Midbrain (tissue), 1 donor: ENCODE results near the gene KRT20.
"Not testable (repeated sequence)": the region's sequence is repeated elsewhere in the genome, so short reads cannot be mapped to it uniquely, and the experiment has no call there.

ENCODE experiments used
- DNase-seq: peaks from one replicate; lab custom pipeline; 2025; lab: John Stamatoyannopoulos, UW

KRT20 gene

DNA sequence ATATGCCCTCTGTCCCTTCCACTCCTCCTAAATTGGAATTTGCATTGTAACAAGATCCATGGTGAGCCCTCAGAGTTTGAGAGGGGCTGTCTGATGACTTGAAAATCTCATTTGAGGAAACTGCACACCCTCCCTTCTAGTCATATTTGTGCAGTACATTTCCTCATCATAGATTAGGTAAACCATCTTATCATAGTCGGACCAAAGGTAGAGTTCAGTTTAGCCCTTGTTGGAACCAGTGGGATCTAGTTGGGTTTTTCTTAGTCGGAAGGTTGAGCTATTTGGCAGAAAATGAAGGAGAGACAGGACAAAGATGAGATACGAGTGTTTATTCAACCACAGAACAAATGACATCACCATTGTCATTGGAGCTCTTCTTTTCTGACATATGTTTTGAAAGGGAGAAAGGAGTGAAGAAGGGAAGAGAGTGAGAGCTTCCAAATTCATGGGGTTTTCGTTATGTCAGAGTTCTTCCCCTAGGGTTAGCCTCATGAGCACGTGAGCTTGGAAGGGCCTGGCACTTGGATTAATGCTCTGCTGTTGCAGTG is 15.8 kb upstream of the KRT20 start:
- DNase-seq: no peak

DNA sequence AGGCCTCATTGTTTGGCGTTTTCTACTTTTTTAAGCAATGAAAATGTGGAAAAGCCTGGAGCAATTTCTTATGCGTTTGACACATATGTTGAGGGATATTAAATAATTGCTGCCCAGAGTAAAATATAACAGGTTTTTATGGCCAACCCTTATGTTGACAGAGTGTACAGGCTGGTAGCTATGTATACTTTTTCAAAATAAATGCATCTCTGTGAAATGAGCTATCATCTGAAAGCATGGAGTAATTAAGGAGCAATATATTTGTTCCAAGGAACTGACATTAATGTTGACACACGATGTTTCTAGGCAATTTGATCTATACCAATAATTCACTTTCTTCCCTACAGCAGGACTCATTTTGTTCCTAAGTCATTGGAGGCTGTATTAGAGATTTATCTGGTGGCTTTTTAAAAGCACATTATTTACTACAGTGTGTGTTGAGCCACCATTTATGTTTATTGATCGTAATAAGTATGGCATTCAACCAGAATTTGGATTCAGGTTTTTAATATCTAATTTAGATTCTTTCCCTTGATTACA is 11.9 kb upstream of the KRT20 start:
- no peak for DNase-seq

DNA sequence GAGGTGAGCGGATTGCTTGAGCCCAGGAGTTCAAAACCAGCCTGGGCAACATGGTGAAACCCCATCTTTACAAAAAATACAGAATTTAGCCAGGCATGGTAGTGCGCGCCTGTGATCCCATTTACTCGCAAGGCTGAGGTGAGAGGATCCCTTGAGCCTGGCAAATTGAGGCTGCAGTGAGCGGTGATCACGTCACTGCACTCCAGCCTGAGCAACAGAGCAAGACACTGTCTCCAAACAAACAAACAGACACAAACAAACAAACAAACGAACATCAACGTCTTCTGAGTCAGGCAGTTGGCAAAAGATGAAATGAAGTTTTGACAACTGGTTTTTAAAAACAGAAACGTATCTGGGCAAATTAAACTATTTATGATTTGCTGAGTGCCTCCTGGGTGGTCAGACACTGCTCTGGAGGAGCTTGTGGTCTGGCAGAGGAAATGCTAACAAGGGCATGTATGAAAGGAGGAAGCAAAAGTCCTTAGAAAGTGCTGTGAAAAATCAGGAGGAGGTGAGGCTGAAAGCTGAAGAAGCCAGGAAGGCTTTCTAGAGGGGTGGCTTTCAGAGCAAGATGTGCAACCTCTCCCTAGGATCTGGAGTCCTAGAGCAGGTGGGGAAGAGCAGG is 10.2 kb upstream of the KRT20 start:
- DNase-seq: no peak

DNA sequence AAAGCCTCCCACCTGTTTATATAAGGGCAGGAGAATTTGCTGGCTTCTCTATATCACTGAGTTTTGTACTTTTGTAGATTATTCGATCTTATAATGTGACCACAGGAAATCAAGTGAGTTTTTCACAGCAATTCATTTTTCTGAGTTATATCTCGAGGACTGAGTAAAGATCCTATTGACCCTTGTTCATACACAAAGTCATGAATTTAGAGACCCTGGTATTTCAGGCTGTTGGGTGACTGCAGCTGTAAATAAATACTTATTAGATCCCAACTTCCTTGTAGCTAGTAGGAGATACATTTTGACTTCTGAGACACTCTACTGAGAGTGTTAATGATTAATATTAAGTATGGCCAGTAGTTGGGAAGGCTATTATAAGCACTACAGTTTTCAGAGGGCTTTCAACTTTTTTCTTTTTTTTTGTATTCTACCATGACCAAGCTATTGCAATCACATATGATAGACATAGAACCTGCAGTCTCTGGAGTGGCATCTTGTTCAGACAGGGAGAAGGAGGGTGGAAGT is 3.2 kb upstream of the KRT20 start:
- no peak for DNase-seq

DNA sequence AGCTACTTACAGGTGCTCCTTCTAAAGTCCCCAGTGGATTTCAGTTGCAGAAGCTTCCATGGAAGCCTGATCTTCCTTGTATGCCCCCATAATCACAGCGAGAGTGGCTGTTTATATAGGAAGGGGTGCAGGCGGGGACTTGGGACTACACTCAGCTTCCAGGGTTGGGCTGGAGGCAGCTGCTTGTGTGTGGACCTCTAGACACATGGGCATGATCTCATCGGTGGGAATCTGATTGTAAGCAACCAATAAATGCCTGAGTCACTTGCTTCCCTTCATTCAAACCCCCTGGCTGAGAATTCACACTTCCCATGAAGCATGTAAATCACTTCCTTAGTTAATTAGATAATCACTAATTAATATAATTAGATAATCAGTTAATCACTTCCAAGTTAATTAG is 1.0 kb upstream of the KRT20 start:
- no peak for DNase-seq

DNA sequence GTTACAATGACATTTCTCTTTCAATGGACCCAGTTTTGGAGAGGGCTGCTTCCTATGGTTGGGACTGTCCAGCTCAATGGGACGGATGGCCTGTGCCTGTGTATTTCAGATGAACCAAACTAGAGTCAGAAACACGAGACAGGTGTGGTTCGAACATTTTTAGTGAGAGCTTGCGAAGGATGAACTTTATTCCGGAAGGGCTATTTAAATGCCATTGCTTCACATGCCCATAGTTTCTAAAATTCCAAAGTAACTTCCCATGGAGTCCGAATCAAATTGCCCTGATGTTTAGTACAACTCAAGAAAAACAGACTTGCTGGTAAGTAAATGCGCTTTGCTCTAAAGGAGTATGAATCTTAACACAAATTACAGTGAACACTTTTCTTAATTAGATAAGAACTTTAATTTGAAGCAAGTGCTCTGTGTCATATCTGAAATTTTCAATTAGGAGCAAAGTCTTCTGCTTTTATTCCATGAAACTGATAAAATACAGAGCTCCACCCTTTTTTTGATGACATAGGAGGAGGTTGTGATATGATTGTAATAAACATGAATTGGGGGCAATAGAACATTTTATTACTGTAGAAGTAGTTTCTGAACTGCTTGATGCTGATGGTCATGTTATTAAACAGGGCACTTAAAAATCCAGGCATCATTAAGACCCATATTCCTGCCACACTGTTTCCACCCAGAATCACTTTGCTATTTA is 1.3 kb downstream of the KRT20 start:
- DNase-seq: no peak

DNA sequence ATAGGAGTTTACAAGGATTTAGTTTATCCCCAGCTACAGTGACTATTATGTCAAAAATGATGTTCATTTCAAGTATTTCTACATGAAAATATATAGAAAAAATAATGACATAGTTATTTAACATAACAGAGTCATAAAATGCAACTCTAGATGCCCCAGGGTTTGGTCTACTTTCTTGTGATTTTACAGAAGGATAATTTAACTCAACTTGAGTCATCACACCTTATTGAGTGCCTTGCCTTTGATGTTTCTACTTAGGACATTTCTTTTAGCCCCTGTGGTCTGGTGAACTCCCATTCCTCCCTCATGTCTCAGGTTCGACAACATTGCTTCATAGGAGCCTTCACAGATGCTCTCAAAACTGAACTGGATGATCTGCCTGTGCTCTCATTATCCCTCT is 2.0 kb downstream of the KRT20 start:
- DNase-seq: no peak

DNA sequence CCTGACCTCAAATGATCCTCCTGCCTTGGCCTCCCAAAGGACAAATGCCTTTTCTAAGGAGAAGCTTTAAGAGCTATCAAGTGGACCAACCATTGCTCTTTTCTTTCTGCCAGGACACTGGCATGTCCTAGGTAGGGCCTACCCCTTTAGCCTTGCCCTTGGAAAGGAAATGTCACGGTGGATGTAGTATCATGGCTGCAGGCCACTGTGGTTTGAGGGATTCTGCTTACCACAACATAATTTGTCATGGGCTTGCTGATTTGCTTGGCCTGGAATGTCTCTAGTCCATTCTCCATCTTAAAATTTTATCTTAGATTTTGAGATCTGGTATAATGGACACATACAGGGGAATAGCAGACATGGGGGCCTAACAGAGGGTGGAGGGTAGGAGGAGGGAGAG is 6.0 kb downstream of the KRT20 start:
- DNase-seq: no peak

DNA sequence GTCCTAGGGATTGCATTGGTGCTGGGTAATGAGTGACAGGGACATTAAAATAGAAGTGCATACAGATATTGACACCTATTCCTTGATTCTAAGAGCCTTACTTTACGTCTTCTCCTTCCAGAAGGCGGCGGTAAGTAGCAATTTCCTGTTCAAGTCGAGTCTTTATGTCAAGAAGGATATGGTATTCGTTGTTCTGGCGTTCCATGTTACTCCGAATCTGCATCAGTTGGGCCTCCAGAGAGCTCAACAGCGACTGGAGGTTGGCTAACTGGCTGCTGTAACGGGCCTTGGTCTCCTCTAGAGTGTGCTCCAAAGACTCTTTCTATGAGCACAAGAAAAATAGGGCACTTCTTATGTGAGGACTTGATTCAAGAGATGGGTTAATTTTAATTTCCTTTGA is 7.0 kb downstream of the KRT20 start:
- DNase-seq: no peak

DNA sequence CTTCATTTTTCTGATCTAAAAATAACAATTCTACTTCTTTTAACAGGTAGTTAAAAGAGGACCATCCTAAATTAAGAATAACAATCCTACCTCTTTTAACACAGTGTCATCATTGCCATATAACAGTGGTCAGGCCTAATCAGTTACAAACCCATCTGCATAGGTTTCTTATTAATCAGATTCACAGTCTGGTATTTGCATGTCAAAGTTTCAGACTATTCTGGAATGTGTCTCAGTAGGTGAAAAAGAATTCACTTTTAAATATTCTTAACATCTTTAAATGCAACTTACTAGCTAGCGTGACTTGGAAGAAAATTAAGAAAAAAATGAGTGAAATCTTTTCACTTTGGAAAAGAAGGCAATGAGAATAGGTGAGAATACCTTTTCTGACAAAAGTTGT is 11.2 kb downstream of the KRT20 start:
- no peak for DNase-seq

DNA sequence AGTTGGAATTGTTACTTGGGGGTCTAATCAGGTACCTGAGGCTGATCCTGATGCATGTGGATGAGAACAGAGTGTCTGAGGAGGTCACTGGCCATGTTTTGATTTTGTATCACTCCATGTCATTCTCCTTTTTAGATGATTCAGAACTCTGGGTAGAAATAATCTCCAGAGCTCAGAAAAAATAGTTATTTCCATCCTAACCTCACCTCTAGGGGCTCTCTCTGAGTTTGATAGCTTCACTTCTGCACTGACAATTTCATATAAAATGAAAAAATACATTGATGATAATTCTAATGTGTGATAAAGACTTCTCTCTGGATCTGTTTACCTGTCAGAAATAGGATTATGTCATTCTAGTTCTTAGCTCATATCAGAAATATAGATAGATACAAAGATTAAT is 11.8 kb downstream of the KRT20 start:
- no peak for DNase-seq

DNA sequence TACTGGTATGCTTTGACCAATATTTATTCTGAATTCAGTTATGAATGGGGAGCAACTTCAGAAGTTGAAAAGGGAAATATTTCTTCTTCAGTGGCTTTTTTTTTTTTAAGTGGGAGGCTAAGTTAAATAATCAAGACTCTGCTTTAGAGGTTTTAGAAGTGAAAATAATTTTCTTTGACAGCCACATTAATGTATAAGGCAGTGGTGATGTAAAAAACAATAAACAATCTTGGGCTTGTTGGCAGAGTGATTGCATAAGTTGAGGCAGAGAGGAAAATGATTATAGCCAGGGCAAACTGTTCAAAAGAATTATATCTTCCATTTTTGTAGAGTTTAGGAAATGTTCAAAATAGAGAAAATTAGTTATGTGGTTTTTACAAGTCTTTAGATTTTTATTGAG is 12.6 kb downstream of the KRT20 start:
- no peak for DNase-seq

DNA sequence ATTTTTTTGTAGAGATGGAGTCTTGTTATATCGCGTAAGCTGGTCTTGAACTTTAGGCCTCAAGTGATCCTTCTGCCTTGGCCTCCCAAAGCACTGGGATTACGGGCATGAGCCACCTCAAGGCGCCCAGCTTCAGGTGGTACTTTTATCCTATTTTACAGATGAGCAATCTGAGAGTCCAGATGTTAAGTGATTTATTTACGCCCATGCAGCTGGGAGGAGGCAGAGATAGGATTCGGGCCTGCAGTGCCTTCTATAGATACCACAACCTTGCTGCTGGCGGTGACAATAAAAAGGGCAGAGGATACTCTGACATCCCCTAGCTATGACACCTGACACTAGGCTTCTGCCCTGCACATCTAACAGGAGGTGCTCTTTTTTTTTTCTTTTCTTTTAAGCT is 13.7 kb downstream of the KRT20 start:
- DNase-seq: no peak

DNA sequence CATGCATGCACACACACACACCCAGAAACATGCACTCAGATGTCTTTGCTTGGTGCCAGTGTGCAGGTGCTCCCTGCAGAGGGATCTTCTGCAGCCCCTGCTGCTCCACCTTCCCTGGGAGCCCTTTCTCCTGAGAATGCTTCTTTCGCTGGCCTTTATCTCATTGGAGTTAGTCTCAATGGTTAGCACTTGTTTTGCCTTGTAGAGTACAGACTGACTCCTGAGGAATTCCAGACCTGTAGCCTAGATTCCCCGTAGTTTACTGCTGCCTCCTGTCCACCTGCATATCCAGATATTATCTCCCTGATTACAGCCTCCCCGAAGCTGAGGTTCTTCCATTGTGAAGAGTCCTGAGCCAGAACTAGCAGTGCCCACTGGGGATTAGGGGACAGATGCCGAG is 14.9 kb downstream of the KRT20 start:
- DNase-seq: no peak

DNA sequence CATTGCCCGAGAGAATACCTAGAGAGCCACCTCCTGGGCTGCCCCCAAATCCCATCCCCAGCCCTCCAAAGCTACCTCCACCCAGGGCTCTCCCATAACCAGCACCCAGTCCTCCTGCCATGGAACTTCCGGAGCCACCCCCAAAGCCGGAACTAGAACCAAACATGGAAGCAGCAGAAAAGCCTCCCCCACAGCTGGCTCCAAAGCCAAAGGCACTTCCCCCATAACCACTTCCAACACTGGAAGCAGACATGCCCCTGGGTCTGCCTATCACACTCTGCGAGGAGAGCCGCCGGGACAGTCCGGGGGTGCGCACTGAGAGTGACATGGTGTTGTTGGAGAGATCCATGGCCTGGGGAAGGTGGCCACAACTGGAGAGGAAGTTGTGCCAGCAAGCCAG is 18.2 kb downstream of the KRT20 start, which contains the start of gene KRT12:
KRT12 (minus strand) TSS at position 386 of the 400 bp plus-strand sequence; CDS start at position 349, 37 bp downstream.
- DNase-seq: no peak

DNA sequence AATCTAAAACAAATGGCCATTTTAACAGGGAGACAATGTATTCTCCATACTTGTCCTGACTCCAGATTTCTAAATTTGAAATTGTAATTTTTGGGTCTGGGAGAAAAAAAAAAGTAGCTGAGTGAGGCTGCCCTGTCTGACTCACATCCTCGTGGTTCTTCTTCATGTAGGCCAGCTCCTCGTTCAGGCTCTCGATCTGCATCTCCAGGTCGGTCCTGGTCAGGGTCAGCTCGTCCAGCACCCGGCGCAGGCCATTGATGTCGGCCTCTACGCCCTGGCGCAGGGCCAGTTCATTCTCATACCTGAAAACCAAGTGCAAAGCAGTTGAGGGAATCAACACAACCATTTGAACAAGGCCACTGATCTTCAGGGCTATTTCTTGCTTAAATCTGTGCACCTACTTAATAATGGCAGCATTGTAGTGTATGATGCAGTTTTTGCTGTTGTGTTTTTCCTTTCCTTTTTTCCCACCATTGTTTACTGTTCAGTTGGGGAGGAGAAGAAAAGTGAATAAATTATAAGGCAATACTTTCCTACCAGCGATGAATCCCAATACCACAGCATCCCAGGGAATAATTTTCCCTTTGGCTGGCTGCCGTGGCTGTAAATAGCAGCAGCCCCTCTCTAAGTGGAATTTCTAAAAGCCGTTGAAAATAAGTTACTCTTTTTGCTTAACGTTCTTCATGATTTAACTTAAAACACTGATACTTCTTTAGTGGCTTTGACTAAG is 20.2 kb downstream of the KRT20 start:
- DNase-seq: no peak

DNA sequence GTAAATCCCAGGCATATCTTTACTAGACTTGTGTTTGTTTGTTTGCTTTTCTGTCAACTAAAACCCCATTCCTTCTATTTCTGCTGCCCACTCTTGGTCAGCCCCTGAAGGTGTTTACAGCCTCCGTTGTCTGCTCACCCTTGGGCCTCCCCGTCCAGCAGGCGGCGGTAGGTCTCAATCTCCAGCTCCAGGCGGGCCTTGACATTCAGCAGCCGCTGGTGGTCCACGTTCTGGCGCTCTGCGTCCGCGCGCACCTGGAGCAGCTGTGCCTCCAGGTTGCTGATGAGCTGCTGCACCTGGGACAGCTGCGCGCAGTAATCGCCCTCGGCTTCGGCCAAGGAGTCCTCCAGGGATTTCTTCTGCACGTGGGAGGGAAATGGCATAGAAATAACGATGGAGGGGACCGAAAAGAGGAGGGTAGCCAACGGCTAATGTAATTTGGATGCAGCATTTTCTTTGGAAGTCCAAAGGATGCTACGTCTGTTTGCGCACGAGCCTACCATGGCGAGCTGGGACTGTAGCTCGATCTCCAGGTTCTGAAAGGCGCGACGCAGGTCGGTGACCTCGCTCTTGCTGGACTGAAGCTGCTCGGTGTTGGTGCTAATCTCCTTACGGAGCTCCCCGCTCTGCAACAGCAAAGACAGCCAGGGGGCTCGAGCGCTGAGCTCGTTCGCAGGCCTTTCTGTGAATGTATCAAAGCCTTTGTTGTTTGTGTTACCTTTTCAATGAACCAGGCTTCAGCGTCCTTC is 21.9 kb downstream of the KRT20 start:
- no peak for DNase-seq

DNA sequence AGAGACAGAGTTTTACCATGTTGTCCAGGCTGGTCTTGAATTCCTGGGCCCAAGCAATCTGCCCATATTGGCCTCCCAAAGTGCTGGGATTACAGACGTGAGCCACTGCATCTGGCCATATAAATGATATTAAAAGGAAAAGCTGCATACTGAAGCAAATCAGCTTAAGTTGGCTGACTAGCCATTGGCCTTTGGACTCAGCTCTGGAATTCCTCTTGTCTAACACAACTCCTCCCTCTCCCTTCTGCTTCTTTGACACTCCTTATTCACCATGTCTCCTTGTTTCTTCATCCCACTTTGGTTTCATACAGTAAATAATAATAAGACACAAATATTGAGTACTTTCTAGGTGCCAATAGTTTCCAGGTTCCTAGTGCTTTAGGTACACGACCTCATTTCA is 25.5 kb downstream of the KRT20 start:
- DNase-seq: no peak

DNA sequence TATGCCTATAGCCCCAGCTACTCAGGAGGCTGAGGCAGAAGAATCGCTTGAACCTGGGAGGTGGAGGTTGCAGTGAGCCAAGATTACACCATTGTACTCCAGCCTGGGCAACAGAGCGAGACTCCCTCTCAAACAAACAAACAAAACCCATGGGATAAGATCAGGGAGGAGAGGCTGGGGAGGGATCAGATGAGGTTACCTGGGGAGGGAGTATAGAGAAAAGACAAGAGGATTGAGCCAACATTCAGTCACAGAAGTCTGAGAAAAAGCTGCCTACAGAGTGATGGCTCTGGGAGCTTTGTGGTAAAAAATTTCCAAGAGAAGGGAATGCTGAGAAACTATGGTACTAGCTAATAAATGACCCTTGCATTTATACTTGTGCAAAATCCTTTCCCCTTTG is 26.4 kb downstream of the KRT20 start:
- DNase-seq: not testable (repeated sequence)

DNA sequence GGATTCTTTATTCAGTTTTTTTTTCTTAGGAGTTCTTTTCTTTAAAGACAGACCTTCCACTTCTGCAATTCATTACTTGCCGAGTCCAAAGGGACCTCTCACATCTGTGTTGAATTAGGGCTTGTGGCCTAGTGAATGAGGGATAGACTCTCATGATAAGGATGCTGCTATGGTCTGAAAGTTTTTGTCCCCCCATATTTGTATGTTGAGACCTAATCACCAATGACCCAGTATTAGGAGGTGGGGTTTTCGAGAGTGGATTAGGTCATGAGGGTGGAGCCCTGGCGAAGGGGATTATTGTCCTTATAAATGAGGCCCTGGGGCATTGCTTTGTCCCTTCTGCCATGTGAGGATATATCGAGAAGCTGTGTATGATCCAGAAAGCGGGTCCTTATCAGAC is 27.5 kb downstream of the KRT20 start:
- no peak for DNase-seq

DNA sequence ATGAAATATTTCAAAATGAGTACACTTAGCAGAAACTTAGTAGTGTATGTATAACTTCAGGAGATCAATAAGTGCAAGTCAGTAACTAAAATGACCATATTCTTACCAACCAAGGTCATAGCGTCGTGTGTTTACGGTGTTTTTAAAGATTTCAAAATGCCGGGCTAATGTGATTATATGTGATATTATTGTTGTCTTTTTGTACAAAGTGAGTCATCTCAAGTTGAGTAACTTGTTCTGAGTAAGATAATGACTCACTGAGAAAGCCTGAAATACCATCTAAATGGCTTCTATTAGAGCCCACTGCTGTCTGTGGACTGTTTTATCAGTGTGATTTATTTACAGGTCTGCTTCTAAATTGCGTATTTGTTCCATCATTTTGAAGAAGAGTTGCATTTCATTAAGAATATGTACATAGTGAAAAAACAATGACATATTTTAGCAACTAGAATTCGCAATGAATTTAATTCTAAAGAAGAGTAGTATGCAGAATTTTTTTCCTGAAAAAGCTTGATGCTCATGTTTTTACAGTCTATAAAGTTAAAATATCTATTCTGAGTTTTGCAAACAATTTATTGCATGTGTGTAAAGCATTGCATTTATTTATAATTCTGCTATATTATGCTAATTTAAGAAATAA is 30.7 kb downstream of the KRT20 start:
- no peak for DNase-seq
